H9 (cell line): ENCODE data around the gene LMX1A. TPM values are rescaled to one million over a fixed set of nuclear protein-coding genes. Genes with fewer than 3 reads are reported as not detected.

Experiments
- DNase-seq: peaks from one replicate; pipeline ENCODE4 v3.0.0-alpha.2; 2017
- H2AFZ ChIP-seq: one replicate; pipeline ENCODE4 v1.6.1; 2013; ENCODE audit warnings: mild to moderate bottlenecking, low read length, control low read depth, moderate library complexity
- H2AK5ac ChIP-seq: 2 replicates; pipeline ENCODE4 v1.6.1; 2013; ENCODE audit warnings: low read length, control low read depth, mixed read lengths; ENCODE audit not compliant: insufficient read length
- H2BK120ac ChIP-seq: one replicate; pipeline ENCODE4 v1.6.1; 2013; ENCODE audit warnings: low read depth, mild to moderate bottlenecking, low read length, control low read depth, inconsistent platforms; ENCODE audit not compliant: poor library complexity, severe bottlenecking
- H2BK12ac ChIP-seq: 2 replicates; pipeline ENCODE4 v1.6.1; 2013; ENCODE audit warnings: low read length, control low read depth, mixed read lengths, low read depth; ENCODE audit not compliant: insufficient read length
- H2BK15ac ChIP-seq: 2 replicates; pipeline ENCODE4 v1.6.1; 2013; ENCODE audit warnings: low read depth, low read length, control low read depth
- H2BK20ac ChIP-seq: one replicate; pipeline ENCODE4 v1.6.1; 2013; ENCODE audit warnings: low read depth, mild to moderate bottlenecking, low read length, control low read depth, inconsistent platforms; ENCODE audit not compliant: poor library complexity, severe bottlenecking
- H2BK5ac ChIP-seq: 2 replicates; pipeline ENCODE4 v1.6.1; 2013; ENCODE audit warnings: low read length, control low read depth, mixed read lengths; ENCODE audit not compliant: insufficient read length
- H3K14ac ChIP-seq: 2 replicates; pipeline ENCODE4 v1.6.1; 2013; ENCODE audit warnings: low read length, control low read depth; ENCODE audit not compliant: insufficient read depth
- H3K18ac ChIP-seq: 2 replicates; pipeline ENCODE4 v1.6.1; 2013; ENCODE audit warnings: low read depth, mild to moderate bottlenecking, mixed read lengths, low read length, control low read depth; ENCODE audit not compliant: insufficient read length
- H3K23ac ChIP-seq: 2 replicates; pipeline ENCODE4 v1.6.1; 2013; ENCODE audit warnings: low read length, control low read depth, mixed read lengths, low read depth; ENCODE audit not compliant: insufficient read length
- H3K23me2 ChIP-seq: 2 replicates; pipeline ENCODE4 v1.6.1; 2013; ENCODE audit warnings: low read depth, mild to moderate bottlenecking, mixed read lengths, low read length, control low read depth; ENCODE audit not compliant: insufficient read length, poor library complexity, severe bottlenecking
- H3K27ac ChIP-seq: 2 replicates; pipeline ENCODE4 v1.5.1; 2013; ENCODE audit warnings: low read length, control low read depth, mixed read lengths, low read depth; ENCODE audit not compliant: insufficient read length
- H3K27me3 ChIP-seq: 2 replicates; pipeline ENCODE4 v1.6.1; 2013; ENCODE audit warnings: low read length, control low read depth, inconsistent platforms; ENCODE audit not compliant: insufficient read depth
- H3K4ac ChIP-seq: 2 replicates; pipeline ENCODE4 v1.6.1; 2013; ENCODE audit warnings: low read depth, mild to moderate bottlenecking, control low read depth, inconsistent platforms, low read length, moderate library complexity
- H3K4me1 ChIP-seq: 2 replicates; pipeline ENCODE4 v1.6.1; 2013; ENCODE audit warnings: low read length, control low read depth, inconsistent platforms; ENCODE audit not compliant: insufficient read depth
- H3K4me2 ChIP-seq: 2 replicates; pipeline ENCODE4 v1.6.1; 2013; ENCODE audit warnings: low read length, control low read depth, mixed read lengths; ENCODE audit not compliant: insufficient read length, insufficient read depth
- H3K56ac ChIP-seq: 2 replicates; pipeline ENCODE4 v1.6.1; 2013; ENCODE audit warnings: low read depth, mild to moderate bottlenecking, mixed read lengths, low read length, control low read depth; ENCODE audit not compliant: insufficient read length
- H3K79me1 ChIP-seq: 2 replicates; pipeline ENCODE4 v1.6.1; 2013; ENCODE audit warnings: low read depth, mild to moderate bottlenecking, moderate library complexity, low read length, control low read depth, inconsistent platforms; ENCODE audit not compliant: insufficient read depth, poor library complexity, severe bottlenecking
- H3K79me2 ChIP-seq: 2 replicates; pipeline ENCODE4 v1.6.1; 2013; ENCODE audit warnings: low read length, control low read depth, inconsistent platforms; ENCODE audit not compliant: insufficient read depth
- H3K9ac ChIP-seq: 2 replicates; pipeline ENCODE4 v1.6.1; 2013; ENCODE audit warnings: low read length, control low read depth, mixed read lengths; ENCODE audit not compliant: insufficient read length; ENCODE audit errors: extremely low read depth
- H3K9me3 ChIP-seq: one replicate; pipeline ENCODE4 v1.6.1; 2013; ENCODE audit warnings: low read depth, low read length, inconsistent platforms; ENCODE audit not compliant: control insufficient read depth
- H3T11ph ChIP-seq: one replicate; pipeline ENCODE4 v1.6.1; 2013; ENCODE audit warnings: mild to moderate bottlenecking, low read length, control low read depth, inconsistent platforms
- H4K20me1 ChIP-seq: one replicate; pipeline ENCODE4 v1.6.1; 2013; ENCODE audit not compliant: control insufficient read depth, insufficient read length, insufficient read depth
- H4K5ac ChIP-seq: 2 replicates; pipeline ENCODE4 v1.6.1; 2013; ENCODE audit warnings: low read depth, mild to moderate bottlenecking, mixed read lengths, low read length, control low read depth; ENCODE audit not compliant: insufficient read length
- H4K8ac ChIP-seq: replicated peaks from 2 replicates; pipeline ENCODE4 v1.6.1; 2013; ENCODE audit warnings: low read length, control low read depth, mixed read lengths, low read depth; ENCODE audit not compliant: insufficient read length
- H4K91ac ChIP-seq: 2 replicates; pipeline ENCODE4 v1.6.1; 2013; ENCODE audit warnings: low read depth, mild to moderate bottlenecking, moderate library complexity, mixed read lengths, low read length, control low read depth; ENCODE audit not compliant: insufficient read length
- H3K27ac Mint-ChIP-seq, 3 experiments: 2 replicates in 2 of 3; 3 replicates in 1 of 3; pipeline ENCODE4 v1.8.0; 2020 to 2021; ENCODE audit warnings: mixed read lengths in 3 of 3, mild to moderate bottlenecking in 1 of 3, moderate library complexity in 1 of 3
- H3K27me3 Mint-ChIP-seq: 2 replicates; pipeline ENCODE4 v1.8.0; 2021; ENCODE audit warnings: low read depth, mild to moderate bottlenecking, moderate library complexity, mixed read lengths
- H3K36me3 Mint-ChIP-seq, 3 experiments: 2 replicates in 2 of 3; 3 replicates in 1 of 3; pipeline ENCODE4 v1.8.0; 2020 to 2021; ENCODE audit warnings: low read depth in 3 of 3, mixed read lengths in 3 of 3; ENCODE audit not compliant: insufficient read depth in 1 of 3
- H3K4me1 Mint-ChIP-seq, 2 experiments: 2 replicates each; pipeline ENCODE4 v1.8.0; 2020; ENCODE audit warnings: mixed read lengths in 2 of 2
- H3K4me3 Mint-ChIP-seq, 2 experiments: 2 replicates in 1 of 2; 3 replicates in 1 of 2; pipeline ENCODE4 v1.8.0; 2020 to 2021; ENCODE audit warnings: mild to moderate bottlenecking in 2 of 2, mixed read lengths in 2 of 2, moderate library complexity in 1 of 2
- H3K9me3 Mint-ChIP-seq, 2 experiments: 2 replicates in 1 of 2; 3 replicates in 1 of 2; pipeline ENCODE4 v1.8.0; 2020; ENCODE audit warnings: mild to moderate bottlenecking in 2 of 2, mixed read lengths in 2 of 2, moderate library complexity in 1 of 2
- WGBS: extraction: QIAGEN DNeasy Blood & Tissue Kit; methylation state at CpG from one replicate; pipeline ENCODE4 v1.1.7; 2013; ENCODE audit warnings: missing lambda C conversion rate, low lambda C conversion rate, mixed read lengths; ENCODE audit not compliant: insufficient read length; ENCODE audit errors: extremely low coverage; 5-methylcytosine and 5-hydroxymethylcytosine counted together
- total RNA-seq: library from RNA; stranded (reverse); gene quantifications from 2 replicates; pipeline ENCODE4 v1.2.1, GENCODE V29; 2021
- TF ChIP-seq, protein P1 (sequence below): fragments of 200-600 bp; sonication (generic); conservative IDR thresholded peaks from 3 replicates; pipeline ENCODE4 v1.8.0; 2021; ENCODE audit warnings: antibody characterized with exemption, mild to moderate bottlenecking

Gene LMX1A
- total RNA-seq, 1 experiment from 2014 or later = not detected

DNA sequence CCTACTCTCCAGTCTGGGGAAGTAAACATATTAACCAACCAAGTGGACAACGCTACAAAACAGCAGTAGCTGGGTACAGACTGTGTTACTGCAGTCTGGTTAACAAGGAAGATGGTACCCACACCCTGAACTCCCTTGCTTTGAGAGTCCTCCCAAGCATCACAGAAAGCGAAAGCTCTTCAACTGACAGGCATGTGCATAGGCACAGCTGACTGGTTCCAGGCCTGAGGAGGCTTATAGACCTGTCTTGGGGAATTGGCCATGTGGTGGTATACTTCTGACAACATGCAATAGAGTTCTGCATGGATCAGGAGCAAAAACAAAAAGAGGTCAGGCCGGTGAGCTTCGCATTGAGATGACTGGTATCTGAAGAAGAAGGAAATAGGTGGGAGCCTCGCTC is 17.4 kb downstream of the LMX1A start:
- H3K4me1 ChIP-seq = no peaks in the 10 kb centered on the region
- no peak overlapping the region for H3K4me3 Mint-ChIP-seq
- H2BK12ac ChIP-seq = no peak overlapping the region
- no peak overlapping the region for H3K27ac ChIP-seq
- H3K9ac ChIP-seq = no peak overlapping the region
- no peaks in the 10 kb centered on the region for H3K23me2 ChIP-seq
- H3K9me3 ChIP-seq = no peaks in the 10 kb centered on the region
- TF ChIP-seq, protein P1, sequence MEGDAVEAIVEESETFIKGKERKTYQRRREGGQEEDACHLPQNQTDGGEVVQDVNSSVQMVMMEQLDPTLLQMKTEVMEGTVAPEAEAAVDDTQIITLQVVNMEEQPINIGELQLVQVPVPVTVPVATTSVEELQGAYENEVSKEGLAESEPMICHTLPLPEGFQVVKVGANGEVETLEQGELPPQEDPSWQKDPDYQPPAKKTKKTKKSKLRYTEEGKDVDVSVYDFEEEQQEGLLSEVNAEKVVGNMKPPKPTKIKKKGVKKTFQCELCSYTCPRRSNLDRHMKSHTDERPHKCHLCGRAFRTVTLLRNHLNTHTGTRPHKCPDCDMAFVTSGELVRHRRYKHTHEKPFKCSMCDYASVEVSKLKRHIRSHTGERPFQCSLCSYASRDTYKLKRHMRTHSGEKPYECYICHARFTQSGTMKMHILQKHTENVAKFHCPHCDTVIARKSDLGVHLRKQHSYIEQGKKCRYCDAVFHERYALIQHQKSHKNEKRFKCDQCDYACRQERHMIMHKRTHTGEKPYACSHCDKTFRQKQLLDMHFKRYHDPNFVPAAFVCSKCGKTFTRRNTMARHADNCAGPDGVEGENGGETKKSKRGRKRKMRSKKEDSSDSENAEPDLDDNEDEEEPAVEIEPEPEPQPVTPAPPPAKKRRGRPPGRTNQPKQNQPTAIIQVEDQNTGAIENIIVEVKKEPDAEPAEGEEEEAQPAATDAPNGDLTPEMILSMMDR = no peak
- H4K8ac ChIP-seq = no peak overlapping the region
- no peaks in the 10 kb centered on the region for H3K79me2 ChIP-seq
- WGBS = no CpG with 5 or more reads among the region's 5 CpGs
- no peak overlapping the region for H3K27ac Mint-ChIP-seq
- H3K4me2 ChIP-seq = no peak overlapping the region
- no peak overlapping the region for H3K18ac ChIP-seq
- no peak overlapping the region for H4K91ac ChIP-seq
- H2BK20ac ChIP-seq = no peak overlapping the region
- no peak overlapping the region for H3K23ac ChIP-seq
- peaks cover 4 to 11% of the 10 kb centered on the region in 2 experiments for H3K4me1 Mint-ChIP-seq
- H3K14ac ChIP-seq = no peak overlapping the region
- H3K56ac ChIP-seq = no peak overlapping the region
- no peak overlapping the region for H3K4ac ChIP-seq
- H2AK5ac ChIP-seq = no peak overlapping the region
- no peaks in the 10 kb centered on the region for H3K27me3 ChIP-seq
- no peak overlapping the region for H2BK5ac ChIP-seq
- no peak for DNase-seq
- no peak overlapping the region for H2AFZ ChIP-seq
- H4K5ac ChIP-seq = no peak overlapping the region
- no peak overlapping the region for H2BK120ac ChIP-seq
- peaks cover 48% of the 10 kb centered on the region for H3K27me3 Mint-ChIP-seq
- no peaks in the 10 kb centered on the region for H3K36me3 Mint-ChIP-seq
- no peaks in the 10 kb centered on the region for H3K9me3 Mint-ChIP-seq
- no peaks in the 10 kb centered on the region for H4K20me1 ChIP-seq
- H3T11ph ChIP-seq = no peak overlapping the region
- H2BK15ac ChIP-seq = no peak overlapping the region
- H3K79me1 ChIP-seq = no peaks in the 10 kb centered on the region
